Liver (tissue), 9 donors: ENCODE measurements around the gene HTR2A. TPM values are rescaled to one million over a fixed set of nuclear protein-coding genes. Genes with fewer than 3 reads are reported as not detected.

ENCODE experiments used
- DNase-seq: peaks from one replicate; pipeline ENCODE4 v3.0.0-alpha.2; 2017; ENCODE audit warnings: low spot score
- H3K27ac ChIP-seq, 2 donors: one replicate each; pipeline ENCODE4 v1.7.0; 2013; ENCODE audit warnings: inconsistent platforms in 2 of 2, low read length in 2 of 2, control low read depth in 1 of 2, low read depth in 1 of 2, mild to moderate bottlenecking in 1 of 2
- H3K27me3 ChIP-seq, 4 donors: one replicate each; pipeline versions ENCODE4 v1.6.1 to v1.7.0; 2013; ENCODE audit warnings: low read length in 3 of 4, inconsistent platforms in 1 of 4, mild to moderate bottlenecking in 1 of 4, moderate library complexity in 1 of 4; ENCODE audit not compliant: control insufficient read depth in 4 of 4, insufficient read depth in 4 of 4
- H3K36me3 ChIP-seq, 4 donors: one replicate each; pipeline versions ENCODE4 v1.6.1 to v1.7.0; 2013; ENCODE audit warnings: low read length in 3 of 4, mild to moderate bottlenecking in 3 of 4, low read depth in 1 of 4, moderate library complexity in 1 of 4; ENCODE audit not compliant: control insufficient read depth in 4 of 4, insufficient read depth in 3 of 4
- H3K4me1 ChIP-seq, 4 donors: one replicate each; pipeline versions ENCODE4 v1.6.1 to v1.7.0; 2013; ENCODE audit warnings: low read length in 3 of 4, mild to moderate bottlenecking in 3 of 4, moderate library complexity in 1 of 4; ENCODE audit not compliant: control insufficient read depth in 4 of 4, insufficient read depth in 4 of 4
- H3K4me3 ChIP-seq, 3 donors: one replicate each; pipeline versions ENCODE4 v1.6.1 to v1.7.0; 2013; ENCODE audit warnings: low read length in 3 of 3, control low read depth in 1 of 3, low read depth in 1 of 3, mild to moderate bottlenecking in 1 of 3
- H3K9ac ChIP-seq, 2 donors: one replicate each; pipeline ENCODE4 v1.7.0; 2013; ENCODE audit warnings: low read length in 2 of 2, mild to moderate bottlenecking in 2 of 2, moderate library complexity in 2 of 2, control low read depth in 1 of 2, low read depth in 1 of 2
- H3K9me3 ChIP-seq, 4 donors: one replicate each; pipeline versions ENCODE4 v1.6.1 to v1.7.0; 2013; ENCODE audit warnings: low read length in 3 of 4; ENCODE audit not compliant: control insufficient read depth in 4 of 4
- ATF3 ChIP-seq: IDR thresholded peaks from 2 replicates; pipeline ENCODE4 v1.6.1; 2016; ENCODE audit warnings: antibody characterized with exemption
- CTCF ChIP-seq: fragments of 150-350 bp; IDR thresholded peaks from 2 replicates; pipeline ENCODE4 v1.5.1; 2017; ENCODE audit warnings: improper control_type of control experiment, low read depth, low read length; ENCODE audit not compliant: missing input control
- EGR1 ChIP-seq, 2 donors: IDR thresholded peaks; 2 replicates each; pipeline ENCODE4 v1.6.1; 2016 to 2018; ENCODE audit warnings: antibody characterized with exemption in 2 of 2, low read depth in 2 of 2
- FOXA1 ChIP-seq: IDR thresholded peaks from 2 replicates; pipeline ENCODE4 v1.6.1; 2016; ENCODE audit warnings: antibody characterized with exemption
- FOXA2 ChIP-seq: IDR thresholded peaks from 2 replicates; pipeline ENCODE4 v1.6.1; 2016; ENCODE audit warnings: antibody characterized with exemption
- GABPA ChIP-seq, 2 donors: IDR thresholded peaks in 1 of 2; conservative IDR thresholded peaks in 1 of 2; 2 replicates each; pipeline ENCODE4 v1.6.1; 2016; ENCODE audit warnings: antibody characterized with exemption in 2 of 2, mild to moderate bottlenecking in 1 of 2, moderate library complexity in 1 of 2
- HNF4A ChIP-seq, 2 donors: conservative IDR thresholded peaks; 2 replicates each; pipeline ENCODE4 v1.6.1; 2016; ENCODE audit warnings: antibody characterized with exemption in 2 of 2, mild to moderate bottlenecking in 2 of 2
- HNF4G ChIP-seq: IDR thresholded peaks from 2 replicates; pipeline ENCODE4 v1.6.1; 2016; ENCODE audit warnings: antibody characterized with exemption
- JUND ChIP-seq, 2 donors: IDR thresholded peaks; 2 replicates each; pipeline ENCODE4 v1.6.1; 2016; ENCODE audit warnings: antibody characterized with exemption in 2 of 2
- MAX ChIP-seq: IDR thresholded peaks from 2 replicates; pipeline ENCODE4 v1.6.1; 2016; ENCODE audit warnings: antibody characterized with exemption
- NR2F2 ChIP-seq: IDR thresholded peaks from 2 replicates; pipeline ENCODE4 v1.6.1; 2016; ENCODE audit warnings: antibody characterized with exemption
- RAD21 ChIP-seq, 2 donors: IDR thresholded peaks; 2 replicates each; pipeline ENCODE4 v1.6.1; 2016; ENCODE audit warnings: antibody characterized with exemption in 2 of 2, mild to moderate bottlenecking in 2 of 2
- REST ChIP-seq: IDR thresholded peaks from 2 replicates; pipeline ENCODE4 v1.6.1; 2016; ENCODE audit warnings: antibody characterized with exemption, mild to moderate bottlenecking
- RXRA ChIP-seq, 2 donors: IDR thresholded peaks; 2 replicates each; pipeline ENCODE4 v1.6.1; 2017 to 2018; ENCODE audit warnings: antibody characterized with exemption in 2 of 2, mild to moderate bottlenecking in 1 of 2
- SP1 ChIP-seq: IDR thresholded peaks from 2 replicates; pipeline ENCODE4 v1.6.1; 2018; ENCODE audit warnings: antibody characterized with exemption, mild to moderate bottlenecking
- TAF1 ChIP-seq: conservative IDR thresholded peaks from 2 replicates; pipeline ENCODE4 v1.6.1; 2016; ENCODE audit warnings: antibody characterized with exemption, mild to moderate bottlenecking
- YY1 ChIP-seq: IDR thresholded peaks from 2 replicates; pipeline ENCODE4 v1.6.1; 2016; ENCODE audit warnings: antibody characterized with exemption, mild to moderate bottlenecking
- ZBTB33 ChIP-seq: IDR thresholded peaks from 2 replicates; pipeline ENCODE4 v1.6.1; 2016; ENCODE audit warnings: antibody characterized with exemption
- WGBS: extraction: QIAGEN DNeasy Blood & Tissue Kit; methylation state at CpG from one replicate; pipeline ENCODE4 v1.1.7; 2013; 5-methylcytosine and 5-hydroxymethylcytosine counted together
- polyA plus RNA-seq, 2 donors: library from polyadenylated mRNA; stranded (reverse) in 1 of 2; unstranded in 1 of 2; fragments of 200-250 nt in 1 of 2; fragments of >200 nt in 1 of 2; fragmentation: Nextera tagmentation in 1 of 2; extraction: Ambion mirVana in 1 of 2; gene quantifications; one replicate each; pipeline versions ENCODE4 v1.2.1 to v1.2.3, GENCODE V29; 2013 to 2015
- total RNA-seq, 2 donors: library from RNA; depleted of rRNA; stranded (reverse); fragments of >200 nt; gene quantifications; one replicate each; pipeline ENCODE4 v1.2.3, GENCODE V29; 2014
- donor health status: healthy.
- donor health status: healthy.
- donor health status: healthy.
- donor health status: healthy.
- donor health status: healthy.

HTR2A gene
- total and polyA plus RNA-seq, 4 donors = under 0.01 to 0.19 (median 0.19) TPM; not detected in 1

- no peak overlapping the region for H3K4me3 ChIP-seq
- H3K36me3 ChIP-seq = peaks cover 2 to 68% (median 58%) of the 10 kb centered on the region in 4 donors
- H3K27me3 ChIP-seq = no peaks in the 10 kb centered on the region
- H3K27ac ChIP-seq = no peak overlapping the region
- TF ChIP-seq FOXA2 (no peak), EGR1 (IDR thresholded peaks at IDR 0.05; ENCODE audit: low read depth in 2 of 2) (no peak), ZBTB33 (no peak), CTCF (no peak), NR2F2 (no peak), RAD21 (IDR thresholded peaks at IDR 0.05) (no peak), JUND (IDR thresholded peaks at IDR 0.05) (no peak), GABPA (IDR thresholded peaks at IDR 0.05 in 1 of 2, conservative IDR thresholded peaks at IDR 0.05 in 1 of 2) (no peak), TAF1 (no peak)
- H3K9me3 ChIP-seq = no peaks in the 10 kb centered on the region
- 92% methylated on average over 3 of the region's 3 CpGs for WGBS
- H3K9ac ChIP-seq = no peak overlapping the region
- DNase-seq = no peak
- H3K4me1 ChIP-seq = no peaks in the 10 kb centered on the region
These were observed 113.3 kb downstream of the HTR2A start for GRCh38 chr13:46783504-46783903.

GRCh38 chr13:46782691-46783090 lies 114.2 kb downstream of the HTR2A start:
- H3K36me3 ChIP-seq = peaks cover 2 to 68% (median 58%) of the 10 kb centered on the region in 4 donors
- H3K4me1 ChIP-seq = no peaks in the 10 kb centered on the region
- 88% methylated on average over 2 of the region's 2 CpGs for WGBS
- H3K9ac ChIP-seq = no peak overlapping the region
- TF ChIP-seq SP1 = no peak
- no peak for TF ChIP-seq JUND (IDR thresholded peaks at IDR 0.05)
- no peak for TF ChIP-seq MAX
- no peak for TF ChIP-seq ATF3
- TF ChIP-seq TAF1 = no peak
- no peak for TF ChIP-seq EGR1 (IDR thresholded peaks at IDR 0.05; ENCODE audit: low read depth in 2 of 2)
- no peak for DNase-seq
- no peaks in the 10 kb centered on the region for H3K9me3 ChIP-seq
- H3K4me3 ChIP-seq = no peak overlapping the region
- no peak overlapping the region for H3K27ac ChIP-seq
- no peaks in the 10 kb centered on the region for H3K27me3 ChIP-seq

GRCh38 chr13:46782066-46782465 lies 114.8 kb downstream of the HTR2A start:
- Histone ChIP-seq H3K9me3 (no peaks in the 10 kb centered on the region), H3K4me3 (no peak overlapping the region), H3K9ac (no peak overlapping the region), H3K36me3 (peaks cover 4 to 74% (median 60%) of the 10 kb centered on the region in 4 donors), H3K27me3 (no peaks in the 10 kb centered on the region), H3K27ac (no peak overlapping the region), H3K4me1 (no peaks in the 10 kb centered on the region)
- WGBS = 97% methylated on average over 1 of the region's 1 CpG
- DNase-seq = no peak
- TF ChIP-seq REST = no peak
- no peak for TF ChIP-seq SP1
- no peak for TF ChIP-seq GABPA (IDR thresholded peaks at IDR 0.05 in 1 of 2, conservative IDR thresholded peaks at IDR 0.05 in 1 of 2)
- no peak for TF ChIP-seq FOXA2
- TF ChIP-seq ATF3 = no peak
- TF ChIP-seq HNF4A (conservative IDR thresholded peaks at IDR 0.05) = no peak
- no peak for TF ChIP-seq JUND (IDR thresholded peaks at IDR 0.05)
- TF ChIP-seq HNF4G = no peak
- TF ChIP-seq FOXA1 = no peak
- TF ChIP-seq EGR1 (IDR thresholded peaks at IDR 0.05; ENCODE audit: low read depth in 2 of 2) = no peak
- no peak for TF ChIP-seq YY1
- no peak for TF ChIP-seq RAD21 (IDR thresholded peaks at IDR 0.05)
- TF ChIP-seq RXRA (IDR thresholded peaks at IDR 0.05) = no peak
- TF ChIP-seq MAX = no peak
- no peak for TF ChIP-seq NR2F2
